Astrocyte (in vitro differentiated cells and primary cell): Measurements from ENCODE around the gene DCP1B.

Experiments
- CTCF ChIP-seq: IDR thresholded peaks from 2 replicates; pipeline ENCODE4 v1.5.1; 2011; ENCODE audit warnings: low read depth, mild to moderate bottlenecking, inconsistent platforms, low read length, moderate library complexity; ENCODE audit not compliant: insufficient read depth
- EZH2 ChIP-seq: IDR thresholded peaks from 2 replicates; pipeline ENCODE4 v1.6.1; 2012; ENCODE audit warnings: mild to moderate bottlenecking, low read length, inconsistent platforms; ENCODE audit not compliant: insufficient read depth

DNA sequence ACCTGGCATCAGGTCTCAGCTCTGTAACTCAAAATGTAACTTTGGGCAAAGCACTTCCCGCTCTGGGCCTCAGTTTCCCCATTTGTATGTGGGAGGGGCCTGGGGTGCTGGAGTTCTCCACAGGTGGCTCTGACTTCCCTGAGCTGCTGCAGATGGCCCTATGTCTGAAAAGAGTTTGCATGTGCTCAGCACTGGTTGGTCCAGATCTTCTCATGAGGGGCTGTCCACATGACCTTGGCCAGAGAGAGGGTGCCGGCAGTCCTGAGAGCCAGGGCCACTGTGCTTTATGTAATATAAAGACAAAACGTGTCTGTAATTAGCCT is 78.6 kb downstream of the DCP1B start:
- TF ChIP-seq CTCF, result no peak
- no peak for TF ChIP-seq EZH2
